ENCODE results near the gene TMED1.

- TF ChIP-seq, protein P1, sequence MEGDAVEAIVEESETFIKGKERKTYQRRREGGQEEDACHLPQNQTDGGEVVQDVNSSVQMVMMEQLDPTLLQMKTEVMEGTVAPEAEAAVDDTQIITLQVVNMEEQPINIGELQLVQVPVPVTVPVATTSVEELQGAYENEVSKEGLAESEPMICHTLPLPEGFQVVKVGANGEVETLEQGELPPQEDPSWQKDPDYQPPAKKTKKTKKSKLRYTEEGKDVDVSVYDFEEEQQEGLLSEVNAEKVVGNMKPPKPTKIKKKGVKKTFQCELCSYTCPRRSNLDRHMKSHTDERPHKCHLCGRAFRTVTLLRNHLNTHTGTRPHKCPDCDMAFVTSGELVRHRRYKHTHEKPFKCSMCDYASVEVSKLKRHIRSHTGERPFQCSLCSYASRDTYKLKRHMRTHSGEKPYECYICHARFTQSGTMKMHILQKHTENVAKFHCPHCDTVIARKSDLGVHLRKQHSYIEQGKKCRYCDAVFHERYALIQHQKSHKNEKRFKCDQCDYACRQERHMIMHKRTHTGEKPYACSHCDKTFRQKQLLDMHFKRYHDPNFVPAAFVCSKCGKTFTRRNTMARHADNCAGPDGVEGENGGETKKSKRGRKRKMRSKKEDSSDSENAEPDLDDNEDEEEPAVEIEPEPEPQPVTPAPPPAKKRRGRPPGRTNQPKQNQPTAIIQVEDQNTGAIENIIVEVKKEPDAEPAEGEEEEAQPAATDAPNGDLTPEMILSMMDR (IDR thresholded peaks at IDR 0.05), result no peak
- TF ChIP-seq POLR2A (IDR thresholded peaks at IDR 0.05) (no peak), POLR2AphosphoS5 (IDR thresholded peaks at IDR 0.05) (no peak), EP300 (IDR thresholded peaks at IDR 0.05) (no peak)
Measured at GRCh38 chr19:10818301-10819123, 17.5 kb downstream of the TMED1 start.

Data from upper lobe of left lung (tissue), 4 donors.